WTC11 (cell line): Measurements from ENCODE around the gene UGP2. TPM values are rescaled to one million over a fixed set of nuclear protein-coding genes. Genes with fewer than 3 reads are reported as not detected.
A peak's percentile ranks its signal among the peaks of the same experiment; 100 is the strongest.

Source experiments
- ATAC-seq: fragments of 200-7000 bp; cut with Tn5 transposase; 2 replicates; pipeline ENCODE4 v1.10.0; 2021; ENCODE audit warnings: mild to moderate bottlenecking, moderate library complexity
- CTCF ChIA-PET: fragments of 300-600 bp; sonication (Branson Sonifier 250); formaldehyde crosslinking; loops from one replicate; lab custom pipeline; 2021; ENCODE audit warnings: antibody characterized with exemption; lab: Charles Lee
- POLR2A ChIA-PET: fragments of 350-600 bp; sonication (Branson Sonifier 250); formaldehyde crosslinking; loops from one replicate; lab custom pipeline; 2021; ENCODE audit warnings: antibody characterized with exemption; lab: Charles Lee
- DNase-seq: peaks from one replicate; pipeline ENCODE4 v3.0.0; 2021; ENCODE audit warnings: low spot score
- H3K27ac Mint-ChIP-seq: 2 replicates; pipeline ENCODE4 v1.8.0; 2021; ENCODE audit warnings: mixed read lengths
- H3K27me3 Mint-ChIP-seq: 2 replicates; pipeline ENCODE4 v1.8.0; 2021; ENCODE audit warnings: low read depth, mild to moderate bottlenecking, moderate library complexity, mixed read lengths
- H3K36me3 Mint-ChIP-seq: 2 replicates; pipeline ENCODE4 v1.8.0; 2021; ENCODE audit warnings: mixed read lengths
- H3K4me1 Mint-ChIP-seq: 2 replicates; pipeline ENCODE4 v1.8.0; 2022; ENCODE audit warnings: mixed read lengths
- H3K4me3 Mint-ChIP-seq: 2 replicates; pipeline ENCODE4 v1.8.0; 2021; ENCODE audit warnings: mild to moderate bottlenecking, moderate library complexity, mixed read lengths
- H3K9me3 Mint-ChIP-seq: 2 replicates; pipeline ENCODE4 v1.8.0; 2021; ENCODE audit warnings: mixed read lengths
- ATF2 ChIP-seq: sonication (generic); formaldehyde crosslinking; IDR thresholded peaks from 2 replicates; pipeline ENCODE4 v1.8.1; 2022; ENCODE audit warnings: low read depth, missing genetic modification reagents, borderline replicate concordance
- ATF6 ChIP-seq: sonication (generic); formaldehyde crosslinking; IDR thresholded peaks from 2 replicates; pipeline ENCODE4 v1.8.1; 2023; ENCODE audit warnings: mild to moderate bottlenecking, missing genetic modification reagents
- E2F1 ChIP-seq: sonication (generic); formaldehyde crosslinking; IDR thresholded peaks from 2 replicates; pipeline ENCODE4 v1.8.0; 2022; ENCODE audit warnings: mild to moderate bottlenecking, missing genetic modification reagents
- ESRRA ChIP-seq: sonication (generic); formaldehyde crosslinking; IDR thresholded peaks from 2 replicates; pipeline ENCODE4 v1.8.1; 2022; ENCODE audit warnings: mild to moderate bottlenecking, missing genetic modification reagents, borderline replicate concordance
- ETV6 ChIP-seq: sonication (generic); formaldehyde crosslinking; IDR thresholded peaks from 2 replicates; pipeline ENCODE4 v1.8.1; 2022; ENCODE audit warnings: mild to moderate bottlenecking, missing genetic modification reagents
- GTF2I ChIP-seq: fragments of 250-450 bp; sonication (Bioruptor Pico); conservative IDR thresholded peaks from 2 replicates; pipeline ENCODE4 v1.4.0; 2021; ENCODE audit warnings: mild to moderate bottlenecking
- HMGA2 ChIP-seq: fragments of 250-450 bp; sonication (Bioruptor Pico); IDR thresholded peaks from 2 replicates; pipeline ENCODE4 v1.4.0; 2021; ENCODE audit warnings: mild to moderate bottlenecking, moderate library complexity
- MLX ChIP-seq: sonication (generic); formaldehyde crosslinking; IDR thresholded peaks from 2 replicates; pipeline ENCODE4 v1.8.1; 2023; ENCODE audit warnings: mild to moderate bottlenecking, missing genetic modification reagents, moderate library complexity
- MXD4 ChIP-seq: fragments of 250-450 bp; sonication (Bioruptor Pico); IDR thresholded peaks from 2 replicates; pipeline ENCODE4 v1.8.0; 2021; ENCODE audit warnings: mild to moderate bottlenecking, moderate library complexity, borderline replicate concordance
- RELA ChIP-seq: sonication (generic); formaldehyde crosslinking; IDR thresholded peaks from 2 replicates; pipeline ENCODE4 v1.8.1; 2022; ENCODE audit warnings: missing genetic modification reagents, mild to moderate bottlenecking, borderline replicate concordance
- TEAD4 ChIP-seq: sonication (generic); formaldehyde crosslinking; IDR thresholded peaks from 2 replicates; pipeline ENCODE4 v1.8.0; 2022; ENCODE audit warnings: mild to moderate bottlenecking, missing genetic modification reagents
- ZBTB21 ChIP-seq: sonication (generic); formaldehyde crosslinking; IDR thresholded peaks from 2 replicates; pipeline ENCODE4 v1.8.1; 2023; ENCODE audit warnings: mild to moderate bottlenecking, missing genetic modification reagents, borderline replicate concordance
- ZBTB43 ChIP-seq: sonication (generic); formaldehyde crosslinking; IDR thresholded peaks from 2 replicates; pipeline ENCODE4 v1.8.1; 2023; ENCODE audit warnings: mild to moderate bottlenecking, missing genetic modification reagents
- ZNF138 ChIP-seq: sonication (generic); formaldehyde crosslinking; conservative IDR thresholded peaks from 2 replicates; pipeline ENCODE4 v1.8.1; 2022; ENCODE audit warnings: mild to moderate bottlenecking, moderate library complexity, missing genetic modification reagents
- ZNF219 ChIP-seq: sonication (generic); formaldehyde crosslinking; IDR thresholded peaks from 2 replicates; pipeline ENCODE4 v1.8.0; 2023; ENCODE audit warnings: missing genetic modification reagents, mild to moderate bottlenecking, borderline replicate concordance
- ZNF263 ChIP-seq: sonication (generic); formaldehyde crosslinking; IDR thresholded peaks from 2 replicates; pipeline ENCODE4 v1.8.1; 2022; ENCODE audit warnings: low read depth, mild to moderate bottlenecking, moderate library complexity, missing genetic modification reagents
- ZNF317 ChIP-seq: sonication (generic); formaldehyde crosslinking; IDR thresholded peaks from 2 replicates; pipeline ENCODE4 v1.8.1; 2023; ENCODE audit warnings: low read depth, mild to moderate bottlenecking, moderate library complexity, missing genetic modification reagents, borderline replicate concordance
- ZNF512 ChIP-seq: sonication (generic); formaldehyde crosslinking; IDR thresholded peaks from 2 replicates; pipeline ENCODE4 v1.8.1; 2022; ENCODE audit warnings: missing genetic modification reagents, borderline replicate concordance
- ZNF671 ChIP-seq: fragments of 250-450 bp; sonication (Bioruptor Pico); IDR thresholded peaks from 2 replicates; pipeline ENCODE4 v1.8.0; 2021; ENCODE audit warnings: mild to moderate bottlenecking
- total RNA-seq: library from RNA; stranded (reverse); gene quantifications from 3 replicates; pipeline ENCODE4 v1.2.3, GENCODE V29; 2021

Gene UGP2
- total RNA-seq, 1 experiment from 2014 or later, result 543 TPM

- H3K4me1 Mint-ChIP-seq, result no peaks in the 10 kb centered on the region; the same call in 1 of the 2 replicates
- POLR2A ChIA-PET, result interaction anchor here (0.7 kb wide), 1 partner anchor 7 kb away, joined by 8 read pairs; no protein-coding TSS in a partner anchor
- no peak for ATAC-seq
Measured at GRCh38 chr2:63899639-63900038, 57.9 kb downstream of the UGP2 start.

GRCh38 chr2:63902149-63902548 is 60.5 kb downstream of the UGP2 start:
- CTCF ChIA-PET, result no interaction called here
- H3K36me3 Mint-ChIP-seq, result peaks cover 50% of the 10 kb centered on the region
- H3K4me1 Mint-ChIP-seq, result no peaks in the 10 kb centered on the region; the same call in 1 of the 2 replicates
- H3K9me3 Mint-ChIP-seq, result peaks cover 37% of the 10 kb centered on the region
- ATAC-seq (no peak), DNase-seq (no peak)
- H3K27ac Mint-ChIP-seq, result no peak overlapping the region
- H3K4me3 Mint-ChIP-seq, result no peak overlapping the region
- no peaks in the 10 kb centered on the region for H3K27me3 Mint-ChIP-seq
- no peak for TF ChIP-seq MXD4 (CRISPR knock-in tag)
- no peak for TF ChIP-seq ZNF317
- no peak for TF ChIP-seq ATF2 (CRISPR knock-in tag)
- TF ChIP-seq ZNF263, result no peak
- TF ChIP-seq, all 79 proteins: peak for 0
- POLR2A ChIA-PET, result no interaction called here

More at GRCh38 chr2:63899639-63900038, 57.9 kb downstream of the UGP2 start:
- CTCF ChIA-PET, result interaction anchor here (1.2 kb wide), 1 partner anchor 201 kb away, joined by 4 read pairs; no protein-coding TSS in a partner anchor
- peak overlapping the region; percentile 10; the same call in 1 of the 2 replicates for H3K27ac Mint-ChIP-seq
- no peak overlapping the region for H3K4me3 Mint-ChIP-seq
- peaks cover 29% of the 10 kb centered on the region for H3K9me3 Mint-ChIP-seq
- H3K36me3 Mint-ChIP-seq, result peaks cover 37% of the 10 kb centered on the region
- DNase-seq, result no peak
- H3K27me3 Mint-ChIP-seq, result no peaks in the 10 kb centered on the region
- TF ChIP-seq RELA (CRISPR knock-in tag) (no peak), ZNF219 (CRISPR knock-in tag) (no peak), ATF2 (CRISPR knock-in tag) (no peak), HMGA2 (no peak), TEAD4 (no peak), ZNF671 (CRISPR knock-in tag) (no peak), ESRRA (CRISPR knock-in tag) (no peak)

- peak; percentile 98 for TF ChIP-seq ZNF317
- TF ChIP-seq ZBTB43 (CRISPR knock-in tag), result no peak
- Mint-ChIP-seq H3K27me3 (no peaks in the 10 kb centered on the region), H3K36me3 (peaks cover 50% of the 10 kb centered on the region), H3K9me3 (peaks cover 37% of the 10 kb centered on the region), H3K4me1 (no peaks in the 10 kb centered on the region; the same call in 1 of the 2 replicates), H3K4me3 (no peak overlapping the region), H3K27ac (no peak overlapping the region)
- DNase-seq, result no peak
- no peak for ATAC-seq
- ChIA-PET POLR2A (no interaction called here), CTCF (no interaction called here)
Measured at GRCh38 chr2:63903003-63903402, 61.3 kb downstream of the UGP2 start.

GRCh38 chr2:63914311-63914710 is 72.6 kb downstream of the UGP2 start:
- H3K27ac Mint-ChIP-seq, result no peak overlapping the region
- ChIA-PET CTCF (interaction anchor here (0.6 kb wide), 1 partner anchor 158 kb away, joined by 3 read pairs; no protein-coding TSS in a partner anchor), POLR2A (no interaction called here)
- ATAC-seq, result no peak
- no peaks in the 10 kb centered on the region for H3K9me3 Mint-ChIP-seq
- peaks cover 18% of the 10 kb centered on the region for H3K36me3 Mint-ChIP-seq
- H3K4me3 Mint-ChIP-seq, result no peak overlapping the region
- DNase-seq, result no peak
- peaks cover 10% of the 10 kb centered on the region for H3K4me1 Mint-ChIP-seq
- H3K27me3 Mint-ChIP-seq, result no peaks in the 10 kb centered on the region
- no peak for TF ChIP-seq E2F1 (CRISPR knock-in tag)
- no peak for TF ChIP-seq ZBTB21 (CRISPR knock-in tag)
- TF ChIP-seq GTF2I (CRISPR knock-in tag), result no peak
- TF ChIP-seq ATF6 (CRISPR knock-in tag), result no peak
- TF ChIP-seq MLX, result no peak
- no peak for TF ChIP-seq ZNF138 (CRISPR knock-in tag)
- no peak for TF ChIP-seq ETV6
- no peak for TF ChIP-seq ZNF512 (CRISPR knock-in tag)
